Stimulated activated naive CD8-positive, alpha-beta T cell treated with anti-CD3 and anti-CD28 coated beads, Interleukin-15, Interleukin-2, amounts not matched to agents 100 U/mL and 50 U/mL, for 24 hours (primary cell): ENCODE results near the gene CCR7.

Experiments used
- ATAC-seq: fragments of 150-1000 bp; cut with Tn5 transposase; one replicate; pipeline ENCODE4 v1.10.0; 2021
- DNase-seq: peaks from one replicate; pipeline ENCODE4 v3.0.0; 2021

The CCR7 gene

GRCh38 chr17:40564883-40565768 lies at the start of gene CCR7:
CCR7 (minus strand) TSS chr17:40565472; CDS start chr17:40565409, 63 bp downstream.
- ATAC-seq (peak; percentile 45), DNase-seq (peak; percentile 89)

- no peak for ATAC-seq
- DNase-seq: peak; percentile 43
Measured at GRCh38 chr17:40614431-40615067, 49.3 kb upstream of the CCR7 start.

GRCh38 chr17:40613467-40614154 lies 48.3 kb upstream of the CCR7 start:
- ATAC-seq (no peak), DNase-seq (no peak)

- DNase-seq (peak; percentile 57), ATAC-seq (no peak)
Measured at GRCh38 chr17:40612599-40613244, 47.5 kb upstream of the CCR7 start.

- no peak for ATAC-seq
- DNase-seq: no peak
Measured at GRCh38 chr17:40611840-40612474, 46.7 kb upstream of the CCR7 start.

- ATAC-seq: peak; percentile 53
- no peak for DNase-seq
Measured at GRCh38 chr17:40610359-40610758, 45.1 kb upstream of the CCR7 start.

- peak; percentile 61 for ATAC-seq
- no peak for DNase-seq
Measured at GRCh38 chr17:40608061-40608581, 42.8 kb upstream of the CCR7 start.

GRCh38 chr17:40607641-40608040 lies 42.4 kb upstream of the CCR7 start:
- peak; percentile 14 for ATAC-seq
- peak; percentile 52 for DNase-seq

- ATAC-seq (no peak), DNase-seq (peak; percentile 5)
Measured at GRCh38 chr17:40606548-40607353, 41.5 kb upstream of the CCR7 start.

- peak; percentile 57 for DNase-seq
- peak; percentile 67 for ATAC-seq
Measured at GRCh38 chr17:40605306-40605705, 40.0 kb upstream of the CCR7 start.

- DNase-seq: peak; percentile 3
- no peak for ATAC-seq
Measured at GRCh38 chr17:40604327-40605080, 39.2 kb upstream of the CCR7 start.

GRCh38 chr17:40602445-40603443 lies 37.5 kb upstream of the CCR7 start:
- ATAC-seq (peak; percentile 54), DNase-seq (peak; percentile 83)

GRCh38 chr17:40600486-40601046 lies 35.3 kb upstream of the CCR7 start:
- peak; percentile 3 for DNase-seq

GRCh38 chr17:40599468-40599763 lies 34.1 kb upstream of the CCR7 start:
- DNase-seq: peak; percentile 25
- peak; percentile 0 for ATAC-seq

More at GRCh38 chr17:40600486-40601046, 35.3 kb upstream of the CCR7 start:
- ATAC-seq: no peak

- ATAC-seq (peak; percentile 65), DNase-seq (peak; percentile 83)
Measured at GRCh38 chr17:40598619-40599467, 33.6 kb upstream of the CCR7 start.

- ATAC-seq: no peak
- no peak for DNase-seq
Measured at GRCh38 chr17:40598301-40598618, 33.0 kb upstream of the CCR7 start.

- no peak for DNase-seq
- ATAC-seq: no peak
Measured at GRCh38 chr17:40597556-40598300, 32.5 kb upstream of the CCR7 start.
